HG03432 (cell line): ENCODE results near the gene NR3C2.

Experiments
- ATAC-seq: cut with Tn5 transposase; IDR thresholded peaks from one replicate; pipeline ENCODE4 v1.9.1; 2021; ENCODE audit warnings: mild to moderate bottlenecking, moderate library complexity; ENCODE audit not compliant: unreplicated experiment

NR3C2 gene

GRCh38 chr4:148059617-148060180 is 382.5 kb downstream of the NR3C2 start:
- ATAC-seq: no peak

GRCh38 chr4:148057984-148058859 is 384.0 kb downstream of the NR3C2 start:
- no peak for ATAC-seq

DNA sequence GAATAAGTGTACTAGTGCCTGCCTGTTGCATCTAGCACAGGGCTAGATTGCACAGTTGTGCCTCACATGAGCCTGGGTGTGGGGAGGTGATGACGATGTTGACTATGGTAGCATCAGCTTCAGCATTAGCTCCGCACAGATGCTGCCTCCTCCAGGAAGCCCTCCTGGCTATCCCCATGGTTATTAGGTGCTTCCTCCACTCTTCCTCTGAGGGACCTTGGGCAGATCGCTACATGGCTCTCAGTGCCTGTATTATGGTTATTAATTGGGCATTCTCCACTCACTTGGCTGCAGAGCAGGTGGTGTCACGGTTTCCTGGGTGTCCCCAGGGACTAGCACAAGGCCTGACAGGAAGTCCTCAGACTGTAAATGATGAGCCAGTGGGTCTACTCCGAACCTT is 384.7 kb downstream of the NR3C2 start:
- peak; percentile 51 for ATAC-seq

- peak; percentile 84 for ATAC-seq
Measured at GRCh38 chr4:148056879-148057278, 385.3 kb downstream of the NR3C2 start.

- peak; percentile 8 for ATAC-seq
Measured at GRCh38 chr4:148055844-148056243, 386.4 kb downstream of the NR3C2 start.

GRCh38 chr4:148054275-148054674 is 387.9 kb downstream of the NR3C2 start:
- peak; percentile 11 for ATAC-seq

GRCh38 chr4:148053298-148054003 is 388.8 kb downstream of the NR3C2 start:
- no peak for ATAC-seq

- ATAC-seq: no peak
Measured at GRCh38 chr4:148052448-148052847, 389.8 kb downstream of the NR3C2 start.

GRCh38 chr4:148051403-148051802 is 390.8 kb downstream of the NR3C2 start:
- no peak for ATAC-seq

DNA sequence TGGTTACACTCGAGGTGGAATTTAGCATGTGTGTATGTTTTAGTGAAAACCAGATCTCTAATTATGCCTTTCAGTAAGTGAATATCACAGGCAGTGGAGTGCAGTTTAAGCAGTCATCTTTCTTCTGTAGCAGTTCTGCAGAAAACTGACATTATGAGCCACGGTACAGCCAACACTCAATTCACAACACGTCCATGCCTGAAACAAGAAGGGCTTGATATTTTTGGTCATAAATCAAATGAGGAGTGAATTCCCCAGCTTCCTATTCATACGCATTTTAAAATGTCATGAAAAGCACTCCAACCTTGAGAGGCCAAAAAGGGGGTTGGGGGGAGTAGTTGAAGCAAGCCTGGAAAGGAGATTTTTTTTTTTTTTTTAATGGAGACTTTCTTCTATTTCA is 393.6 kb downstream of the NR3C2 start:
- ATAC-seq: no peak

GRCh38 chr4:148044912-148045352 is 397.3 kb downstream of the NR3C2 start:
- ATAC-seq: peak; percentile 96

DNA sequence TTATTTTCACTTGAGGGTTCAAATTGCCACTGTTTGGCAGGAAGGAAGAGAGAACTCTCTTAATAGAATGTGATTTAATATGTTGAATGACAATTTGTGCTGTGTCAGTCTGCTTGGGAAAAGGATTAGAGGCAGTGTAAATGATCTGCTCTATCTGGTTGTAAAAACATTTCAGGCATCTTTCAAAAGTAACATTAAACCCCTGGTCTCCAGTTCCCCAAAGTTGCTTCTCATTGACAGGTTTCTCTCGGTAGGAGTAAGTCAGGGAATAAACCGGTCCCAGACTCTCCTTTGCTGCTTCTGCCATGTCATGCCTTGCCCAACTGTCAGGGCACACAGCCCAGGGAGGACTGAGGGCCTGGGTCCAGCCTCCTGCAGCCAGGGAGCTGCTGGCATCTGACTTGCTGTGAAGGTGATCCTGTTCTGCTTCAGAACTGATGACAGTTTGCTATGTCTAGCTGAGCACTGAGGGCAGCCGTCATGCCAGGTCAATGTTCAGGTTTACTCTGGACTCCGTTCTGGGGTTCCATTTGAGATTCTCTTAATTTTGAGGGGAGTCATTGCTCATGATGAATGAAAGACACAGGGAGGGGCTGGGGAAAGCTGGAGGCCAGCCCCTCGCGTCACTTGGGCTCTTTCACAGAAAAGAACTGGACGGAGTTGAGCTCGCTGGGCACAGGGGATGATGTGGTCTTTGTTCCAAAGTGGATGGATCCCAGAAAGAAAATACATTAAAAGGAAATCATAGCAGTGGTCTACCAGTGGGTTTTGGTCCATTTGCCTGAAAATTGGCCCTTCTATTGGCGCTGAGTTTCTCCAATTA is 397.9 kb downstream of the NR3C2 start:
- peak; percentile 17 for ATAC-seq

- no peak for ATAC-seq
Measured at GRCh38 chr4:148041606-148042329, 400.4 kb downstream of the NR3C2 start.

DNA sequence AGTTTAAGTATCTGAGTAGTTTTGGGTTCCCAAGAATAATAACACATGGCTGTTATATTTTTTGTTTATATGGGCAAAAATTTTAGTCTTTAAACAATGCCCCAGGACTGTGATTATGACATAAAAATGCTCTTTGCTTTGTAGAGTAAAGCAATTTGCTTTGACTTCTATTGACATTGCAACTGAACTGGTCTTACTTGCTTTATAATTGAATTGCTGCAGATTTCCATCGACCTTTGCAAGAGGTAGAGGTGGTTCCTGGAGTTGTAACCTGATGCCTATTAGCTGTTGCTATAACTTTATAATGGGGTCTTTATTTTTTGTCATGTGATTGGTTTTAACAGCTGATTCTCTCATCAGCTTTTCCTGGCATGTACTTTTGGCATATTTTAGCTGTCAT is 407.4 kb downstream of the NR3C2 start:
- ATAC-seq: no peak

DNA sequence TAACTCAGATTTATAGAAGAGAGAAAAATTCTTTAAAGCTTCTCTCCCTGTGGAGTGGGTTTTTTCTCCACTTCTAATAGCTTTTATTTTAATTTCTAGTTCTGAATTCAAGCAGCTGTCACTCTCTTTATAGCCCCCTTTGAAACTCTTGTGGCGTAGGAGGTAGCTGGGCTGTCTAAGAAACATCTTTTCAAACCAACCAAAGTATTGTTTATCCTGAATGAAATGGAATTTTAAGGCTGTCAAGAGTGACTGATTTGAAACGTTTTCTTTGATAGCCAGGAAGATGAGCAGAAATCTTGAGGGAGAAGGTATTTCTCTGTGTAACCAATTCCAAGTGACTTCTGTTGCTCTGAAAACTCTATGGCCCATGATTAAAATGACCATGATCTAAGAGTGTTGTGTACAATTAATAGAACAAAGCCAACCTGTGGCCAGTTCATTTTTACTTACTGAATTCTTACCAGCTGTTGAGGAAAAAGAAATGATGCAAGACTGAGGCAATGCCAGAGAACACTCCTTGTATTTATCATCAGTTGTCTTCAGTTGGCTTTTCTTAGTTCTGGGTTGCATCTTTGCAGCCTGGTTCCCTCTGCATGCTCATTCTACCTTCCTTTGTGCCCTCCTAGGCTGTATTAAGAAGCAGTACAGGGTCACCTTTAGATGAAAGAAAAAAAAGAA is 411.9 kb downstream of the NR3C2 start:
- no peak for ATAC-seq

- no peak for ATAC-seq
Measured at GRCh38 chr4:148029781-148030180, 412.4 kb downstream of the NR3C2 start.
